ENCODE measurements around the gene SUCLG2.

DNA sequence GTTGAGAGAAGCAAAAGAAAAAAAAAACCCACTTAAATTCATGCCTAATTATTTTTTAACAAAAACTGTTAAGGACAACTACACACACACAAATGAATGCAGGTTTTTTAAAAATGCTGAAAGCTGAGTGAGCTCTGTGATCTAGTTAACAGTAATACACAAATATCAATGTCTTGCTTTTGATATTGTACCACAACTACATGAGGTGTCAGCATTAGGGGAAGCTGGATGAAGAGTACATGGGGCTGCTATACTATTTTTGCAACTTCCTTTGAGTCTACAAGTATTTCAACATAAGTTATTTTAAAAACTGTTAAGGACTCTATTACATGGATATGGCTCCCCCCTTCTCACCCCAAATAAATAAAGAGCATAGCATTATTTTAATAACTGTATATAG, 44.7 kb downstream of the SUCLG2 start:
- TF ChIP-seq, protein P1, sequence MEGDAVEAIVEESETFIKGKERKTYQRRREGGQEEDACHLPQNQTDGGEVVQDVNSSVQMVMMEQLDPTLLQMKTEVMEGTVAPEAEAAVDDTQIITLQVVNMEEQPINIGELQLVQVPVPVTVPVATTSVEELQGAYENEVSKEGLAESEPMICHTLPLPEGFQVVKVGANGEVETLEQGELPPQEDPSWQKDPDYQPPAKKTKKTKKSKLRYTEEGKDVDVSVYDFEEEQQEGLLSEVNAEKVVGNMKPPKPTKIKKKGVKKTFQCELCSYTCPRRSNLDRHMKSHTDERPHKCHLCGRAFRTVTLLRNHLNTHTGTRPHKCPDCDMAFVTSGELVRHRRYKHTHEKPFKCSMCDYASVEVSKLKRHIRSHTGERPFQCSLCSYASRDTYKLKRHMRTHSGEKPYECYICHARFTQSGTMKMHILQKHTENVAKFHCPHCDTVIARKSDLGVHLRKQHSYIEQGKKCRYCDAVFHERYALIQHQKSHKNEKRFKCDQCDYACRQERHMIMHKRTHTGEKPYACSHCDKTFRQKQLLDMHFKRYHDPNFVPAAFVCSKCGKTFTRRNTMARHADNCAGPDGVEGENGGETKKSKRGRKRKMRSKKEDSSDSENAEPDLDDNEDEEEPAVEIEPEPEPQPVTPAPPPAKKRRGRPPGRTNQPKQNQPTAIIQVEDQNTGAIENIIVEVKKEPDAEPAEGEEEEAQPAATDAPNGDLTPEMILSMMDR (IDR thresholded peaks at IDR 0.05), result no peak
- TF ChIP-seq CEBPB (IDR thresholded peaks at IDR 0.05), result no peak
- TF ChIP-seq REST (IDR thresholded peaks at IDR 0.05), result no peak
